DOHH2 (cell line): ENCODE data around the gene CDCA5.

Experiments
- H3F3A ChIP-seq: fragments of 200-600 bp; sonication (generic), shearing (Covaris generic); 2 replicates; pipeline ENCODE4 v1.6.0; 2016; ENCODE audit warnings: antibody characterized with exemption, mild to moderate bottlenecking; ENCODE audit not compliant: control insufficient read depth, insufficient read depth
- H3K27ac ChIP-seq: fragments of 200-600 bp; sonication (generic); 2 replicates; pipeline ENCODE4 v1.5.1; 2014; ENCODE audit warnings: low read depth, mild to moderate bottlenecking, low read length, moderate library complexity
- H3K27me3 ChIP-seq: fragments of 200-600 bp; sonication (generic); 2 replicates; pipeline ENCODE4 v1.6.1; 2014; ENCODE audit warnings: mild to moderate bottlenecking, low read length, mixed read lengths; ENCODE audit not compliant: control insufficient read depth
- H3K36me3 ChIP-seq: fragments of 200-600 bp; sonication (generic); 2 replicates; pipeline ENCODE4 v1.6.1; 2014; ENCODE audit warnings: mild to moderate bottlenecking, low read length, moderate library complexity, mixed read lengths; ENCODE audit not compliant: control insufficient read depth
- H3K4me1 ChIP-seq: fragments of 200-600 bp; sonication (generic); 2 replicates; pipeline ENCODE4 v1.6.1; 2014; ENCODE audit warnings: mild to moderate bottlenecking, low read length, mixed read lengths; ENCODE audit not compliant: control insufficient read depth
- H3K4me2 ChIP-seq: fragments of 200-600 bp; sonication (generic); 2 replicates; pipeline ENCODE4 v1.6.0; 2014; ENCODE audit warnings: mild to moderate bottlenecking, low read length, moderate library complexity
- H3K4me3 ChIP-seq: fragments of 200-600 bp; sonication (generic); 2 replicates; pipeline ENCODE4 v1.5.1; 2014; ENCODE audit warnings: mild to moderate bottlenecking, low read length, mixed read lengths
- H3K79me2 ChIP-seq: fragments of 200-600 bp; sonication (generic); 2 replicates; pipeline ENCODE4 v1.6.1; 2014; ENCODE audit warnings: mild to moderate bottlenecking, low read length, mixed read lengths; ENCODE audit not compliant: control insufficient read depth
- H3K9me2 ChIP-seq: fragments of 200-600 bp; sonication (generic); replicated peaks from 2 replicates; pipeline ENCODE4 v1.6.1; 2014; ENCODE audit warnings: mild to moderate bottlenecking, low read length, mixed read lengths; ENCODE audit not compliant: control insufficient read depth
- H3K9me3 ChIP-seq: fragments of 200-600 bp; sonication (generic); 2 replicates; pipeline ENCODE4 v1.6.1; 2014; ENCODE audit warnings: antibody characterized with exemption, low read length, mixed read lengths; ENCODE audit not compliant: control insufficient read depth, insufficient read depth
- H4K20me1 ChIP-seq: fragments of 200-600 bp; sonication (generic); 2 replicates; pipeline ENCODE4 v1.6.0; 2014; ENCODE audit warnings: low read depth, mild to moderate bottlenecking, antibody characterized with exemption, low read length, moderate library complexity; ENCODE audit not compliant: control insufficient read depth, insufficient read depth
- CTCF ChIP-seq: fragments of 200-600 bp; sonication (generic); IDR thresholded peaks from one replicate; pipeline ENCODE4 v1.5.1; 2014; ENCODE audit warnings: antibody characterized with exemption, mild to moderate bottlenecking, low read depth, low read length; ENCODE audit not compliant: poor library complexity, severe bottlenecking
- EZH2phosphoT487 ChIP-seq: fragments of 200-600 bp; sonication (generic); IDR thresholded peaks from 2 replicates; pipeline ENCODE4 v1.6.1; 2017; ENCODE audit warnings: borderline replicate concordance, mild to moderate bottlenecking, antibody characterized with exemption, low read length, moderate library complexity, mixed read lengths

CDCA5 gene

GRCh38 chr11:65112546-65113360, 28.9 kb upstream of the CDCA5 start:
- Histone ChIP-seq H3K27ac (peak overlapping the region; percentile 83), H3K4me1 (peaks cover 56% of the 10 kb centered on the region), H3K36me3 (peaks cover 62% of the 10 kb centered on the region), H3K4me3 (peak overlapping the region; percentile 83), H3K27me3 (no peaks in the 10 kb centered on the region), H3K9me3 (no peaks in the 10 kb centered on the region), H4K20me1 (no peaks in the 10 kb centered on the region), H3K79me2 (peaks cover 53% of the 10 kb centered on the region), H3K4me2 (peak overlapping the region; percentile 98), H3F3A (peaks cover 13% of the 10 kb centered on the region), H3K9me2 (no peaks in the 10 kb centered on the region)
- peak; percentile 90 for TF ChIP-seq CTCF
- TF ChIP-seq EZH2phosphoT487, result no peak

- Histone ChIP-seq H3K9me2 (no peaks in the 10 kb centered on the region), H3K4me3 (peak within 1 kb of the TSS; percentile 83), H3K27me3 (no peaks in the 10 kb centered on the region), H4K20me1 (no peaks in the 10 kb centered on the region), H3F3A (peaks cover 13% of the 10 kb centered on the region), H3K27ac (peak within 1 kb of the TSS; percentile 83), H3K9me3 (no peaks in the 10 kb centered on the region), H3K4me1 (peaks cover 55% of the 10 kb centered on the region), H3K4me2 (peak within 1 kb of the TSS; percentile 98), H3K36me3 (peaks cover 64% of the 10 kb centered on the region), H3K79me2 (peaks cover 49% of the 10 kb centered on the region)
- no peak for TF ChIP-seq EZH2phosphoT487
- no peak for TF ChIP-seq CTCF
Observed at GRCh38 chr11:65111744-65112545, 28.1 kb upstream of the CDCA5 start, which contains the start of gene TM7SF2. Gene TM7SF2 (plus strand): TSS chr11:65111872. CDS start chr11:65112016, 144 bp downstream.

GRCh38 chr11:65111159-65111743, 27.4 kb upstream of the CDCA5 start:
- Histone ChIP-seq H3K4me3 (peak overlapping the region; percentile 83), H4K20me1 (no peaks in the 10 kb centered on the region), H3K4me2 (peak overlapping the region; percentile 61), H3K27me3 (no peaks in the 10 kb centered on the region), H3F3A (peaks cover 13% of the 10 kb centered on the region), H3K79me2 (peaks cover 42% of the 10 kb centered on the region), H3K27ac (no peak overlapping the region), H3K36me3 (peaks cover 57% of the 10 kb centered on the region), H3K4me1 (peaks cover 48% of the 10 kb centered on the region), H3K9me3 (no peaks in the 10 kb centered on the region), H3K9me2 (no peaks in the 10 kb centered on the region)
- TF ChIP-seq CTCF (no peak), EZH2phosphoT487 (no peak)
